ENCODE data around the gene FOXM1. TPM values are rescaled to one million over a fixed set of nuclear protein-coding genes. Genes with fewer than 3 reads are reported as not detected.

Gene FOXM1
- total and polyA plus RNA-seq, 10 of the 15 experiments (the other 5 are each of a cell fraction or from before 2014, with no cell fraction given), result 15.1 to 63.2 (median 34.2) TPM

DNA sequence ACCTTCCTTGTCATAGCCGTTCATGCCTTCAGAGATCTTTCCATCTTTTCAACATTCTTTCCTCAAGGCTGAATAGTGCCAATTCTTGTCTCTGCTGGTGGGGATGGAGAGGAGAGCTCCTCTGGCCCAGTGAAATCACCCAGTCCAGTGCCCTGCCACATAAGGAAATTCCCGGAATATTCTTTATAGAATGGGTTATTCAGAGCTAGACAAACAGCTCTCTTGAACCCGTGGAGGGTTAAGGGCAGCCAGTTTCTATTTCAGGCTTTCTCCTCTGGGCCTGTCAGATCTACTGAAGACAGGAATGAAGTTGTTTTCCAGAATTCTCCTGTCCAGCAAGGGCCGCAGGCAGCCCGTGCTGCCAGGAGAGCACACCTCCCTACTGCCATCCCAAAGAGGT lies 34.0 kb downstream of the FOXM1 start:
- Histone ChIP-seq H3K4me3 (no peak overlapping the region), H2AFZ (ENCODE audit: control insufficient read depth, low read depth, low read length) (no peak overlapping the region), H3K36me3 (ENCODE audit: control insufficient read depth in 2 of 2, insufficient read depth in 2 of 2, low read length in 1 of 2) (no peaks in the 10 kb centered on the region; a peak in 1 of 4 replicates), H3K27ac (ENCODE audit: control insufficient read depth, insufficient read depth) (no peak overlapping the region), H3K9ac (ENCODE audit: control insufficient read depth, insufficient read depth, low read length) (no peak overlapping the region), H3K79me2 (ENCODE audit: control insufficient read depth, insufficient read depth, low read length) (no peaks in the 10 kb centered on the region), H3K9me3 (replicated peaks; ENCODE audit: control insufficient read depth, insufficient read depth, low read length) (no peaks in the 10 kb centered on the region), H3K4me1 (ENCODE audit: control insufficient read depth, insufficient read depth, low read length) (no peaks in the 10 kb centered on the region), H3K4me2 (ENCODE audit: control insufficient read depth, insufficient read depth) (no peak overlapping the region), H4K20me1 (ENCODE audit: control insufficient read depth, insufficient read depth) (no peaks in the 10 kb centered on the region), H3K27me3 (replicated peaks in 1 of 2; ENCODE audit: control insufficient read depth in 2 of 2, insufficient read depth in 2 of 2, low read length in 1 of 2) (no peaks in the 10 kb centered on the region)
- SMC1A ChIA-PET (ENCODE audit: uncharacterized antibody, unreplicated experiment), result no interaction called here
- no peak for DNase-seq (ENCODE audit: low read depth, low spot score)
- WGBS (ENCODE audit: insufficient coverage, insufficient replicate concordance, low lambda C conversion rate, missing lambda C conversion rate), result 98% methylated on average over 5 of the region's 5 CpGs
- RAD21 ChIA-PET (ENCODE audit: unreplicated experiment), result no interaction called here
- POLR2A ChIA-PET, result no interaction called here
- FAIRE-seq, result no peak
- BruUV-seq (replicated peaks), result no TSS peak
- intact Hi-C loops (cut with micrococcal nuclease; ENCODE audit: unreplicated experiment), result no loop called here
- CTCF ChIA-PET, result no interaction called here
- in situ Hi-C loops (cut with MboI), result no loop called here
- ATAC-seq, result no peak
- TF ChIP-seq MTA3 (IDR thresholded peaks at IDR 0.05; ENCODE audit: borderline replicate concordance, low read length) (no peak), NBN (IDR thresholded peaks at IDR 0.05) (no peak), BHLHE40 (IDR thresholded peaks at IDR 0.05; ENCODE audit: borderline replicate concordance in 1 of 2, low read depth in 2 of 2, low read length in 1 of 2) (no peak), BACH1 (IDR thresholded peaks at IDR 0.05; ENCODE audit: borderline replicate concordance) (no peak), WRNIP1 (IDR thresholded peaks at IDR 0.05; ENCODE audit: borderline replicate concordance, low read depth, low read length) (no peak), IKZF1 (conservative IDR thresholded peaks at IDR 0.05) (no peak), SPI1 (IDR thresholded peaks at IDR 0.05; ENCODE audit: borderline replicate concordance, insufficient read depth, low read depth, low read length) (no peak), CHD4 (IDR thresholded peaks at IDR 0.05) (no peak), SMAD5 (IDR thresholded peaks at IDR 0.05; ENCODE audit: low read depth) (no peak), TAF1 (IDR thresholded peaks at IDR 0.05; ENCODE audit: borderline replicate concordance, low read depth, low read length) (no peak)
- TF ChIP-seq, protein P1, sequence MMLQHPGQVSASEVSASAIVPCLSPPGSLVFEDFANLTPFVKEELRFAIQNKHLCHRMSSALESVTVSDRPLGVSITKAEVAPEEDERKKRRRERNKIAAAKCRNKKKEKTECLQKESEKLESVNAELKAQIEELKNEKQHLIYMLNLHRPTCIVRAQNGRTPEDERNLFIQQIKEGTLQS (IDR thresholded peaks at IDR 0.05; ENCODE audit: borderline replicate concordance, extremely low read depth, low read depth, low read length), result no peak
- TF ChIP-seq, protein P2, sequence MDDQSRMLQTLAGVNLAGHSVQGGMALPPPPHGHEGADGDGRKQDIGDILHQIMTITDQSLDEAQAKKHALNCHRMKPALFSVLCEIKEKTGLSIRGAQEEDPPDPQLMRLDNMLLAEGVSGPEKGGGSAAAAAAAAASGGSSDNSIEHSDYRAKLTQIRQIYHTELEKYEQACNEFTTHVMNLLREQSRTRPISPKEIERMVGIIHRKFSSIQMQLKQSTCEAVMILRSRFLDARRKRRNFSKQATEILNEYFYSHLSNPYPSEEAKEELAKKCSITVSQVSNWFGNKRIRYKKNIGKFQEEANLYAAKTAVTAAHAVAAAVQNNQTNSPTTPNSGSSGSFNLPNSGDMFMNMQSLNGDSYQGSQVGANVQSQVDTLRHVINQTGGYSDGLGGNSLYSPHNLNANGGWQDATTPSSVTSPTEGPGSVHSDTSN (IDR thresholded peaks at IDR 0.05; ENCODE audit: insufficient replicate concordance, low read depth, low read length), result no peak
- TF ChIP-seq, protein P3, sequence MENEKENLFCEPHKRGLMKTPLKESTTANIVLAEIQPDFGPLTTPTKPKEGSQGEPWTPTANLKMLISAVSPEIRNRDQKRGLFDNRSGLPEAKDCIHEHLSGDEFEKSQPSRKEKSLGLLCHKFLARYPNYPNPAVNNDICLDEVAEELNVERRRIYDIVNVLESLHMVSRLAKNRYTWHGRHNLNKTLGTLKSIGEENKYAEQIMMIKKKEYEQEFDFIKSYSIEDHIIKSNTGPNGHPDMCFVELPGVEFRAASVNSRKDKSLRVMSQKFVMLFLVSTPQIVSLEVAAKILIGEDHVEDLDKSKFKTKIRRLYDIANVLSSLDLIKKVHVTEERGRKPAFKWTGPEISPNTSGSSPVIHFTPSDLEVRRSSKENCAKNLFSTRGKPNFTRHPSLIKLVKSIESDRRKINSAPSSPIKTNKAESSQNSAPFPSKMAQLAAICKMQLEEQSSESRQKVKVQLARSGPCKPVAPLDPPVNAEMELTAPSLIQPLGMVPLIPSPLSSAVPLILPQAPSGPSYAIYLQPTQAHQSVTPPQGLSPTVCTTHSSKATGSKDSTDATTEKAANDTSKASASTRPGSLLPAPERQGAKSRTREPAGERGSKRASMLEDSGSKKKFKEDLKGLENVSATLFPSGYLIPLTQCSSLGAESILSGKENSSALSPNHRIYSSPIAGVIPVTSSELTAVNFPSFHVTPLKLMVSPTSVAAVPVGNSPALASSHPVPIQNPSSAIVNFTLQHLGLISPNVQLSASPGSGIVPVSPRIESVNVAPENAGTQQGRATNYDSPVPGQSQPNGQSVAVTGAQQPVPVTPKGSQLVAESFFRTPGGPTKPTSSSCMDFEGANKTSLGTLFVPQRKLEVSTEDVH (IDR thresholded peaks at IDR 0.05; ENCODE audit: low read depth, partially characterized antibody), result no peak
- TF ChIP-seq, protein P4, sequence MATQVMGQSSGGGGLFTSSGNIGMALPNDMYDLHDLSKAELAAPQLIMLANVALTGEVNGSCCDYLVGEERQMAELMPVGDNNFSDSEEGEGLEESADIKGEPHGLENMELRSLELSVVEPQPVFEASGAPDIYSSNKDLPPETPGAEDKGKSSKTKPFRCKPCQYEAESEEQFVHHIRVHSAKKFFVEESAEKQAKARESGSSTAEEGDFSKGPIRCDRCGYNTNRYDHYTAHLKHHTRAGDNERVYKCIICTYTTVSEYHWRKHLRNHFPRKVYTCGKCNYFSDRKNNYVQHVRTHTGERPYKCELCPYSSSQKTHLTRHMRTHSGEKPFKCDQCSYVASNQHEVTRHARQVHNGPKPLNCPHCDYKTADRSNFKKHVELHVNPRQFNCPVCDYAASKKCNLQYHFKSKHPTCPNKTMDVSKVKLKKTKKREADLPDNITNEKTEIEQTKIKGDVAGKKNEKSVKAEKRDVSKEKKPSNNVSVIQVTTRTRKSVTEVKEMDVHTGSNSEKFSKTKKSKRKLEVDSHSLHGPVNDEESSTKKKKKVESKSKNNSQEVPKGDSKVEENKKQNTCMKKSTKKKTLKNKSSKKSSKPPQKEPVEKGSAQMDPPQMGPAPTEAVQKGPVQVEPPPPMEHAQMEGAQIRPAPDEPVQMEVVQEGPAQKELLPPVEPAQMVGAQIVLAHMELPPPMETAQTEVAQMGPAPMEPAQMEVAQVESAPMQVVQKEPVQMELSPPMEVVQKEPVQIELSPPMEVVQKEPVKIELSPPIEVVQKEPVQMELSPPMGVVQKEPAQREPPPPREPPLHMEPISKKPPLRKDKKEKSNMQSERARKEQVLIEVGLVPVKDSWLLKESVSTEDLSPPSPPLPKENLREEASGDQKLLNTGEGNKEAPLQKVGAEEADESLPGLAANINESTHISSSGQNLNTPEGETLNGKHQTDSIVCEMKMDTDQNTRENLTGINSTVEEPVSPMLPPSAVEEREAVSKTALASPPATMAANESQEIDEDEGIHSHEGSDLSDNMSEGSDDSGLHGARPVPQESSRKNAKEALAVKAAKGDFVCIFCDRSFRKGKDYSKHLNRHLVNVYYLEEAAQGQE (IDR thresholded peaks at IDR 0.05; ENCODE audit: low read depth, low read length), result no peak
- TF ChIP-seq, protein P5, sequence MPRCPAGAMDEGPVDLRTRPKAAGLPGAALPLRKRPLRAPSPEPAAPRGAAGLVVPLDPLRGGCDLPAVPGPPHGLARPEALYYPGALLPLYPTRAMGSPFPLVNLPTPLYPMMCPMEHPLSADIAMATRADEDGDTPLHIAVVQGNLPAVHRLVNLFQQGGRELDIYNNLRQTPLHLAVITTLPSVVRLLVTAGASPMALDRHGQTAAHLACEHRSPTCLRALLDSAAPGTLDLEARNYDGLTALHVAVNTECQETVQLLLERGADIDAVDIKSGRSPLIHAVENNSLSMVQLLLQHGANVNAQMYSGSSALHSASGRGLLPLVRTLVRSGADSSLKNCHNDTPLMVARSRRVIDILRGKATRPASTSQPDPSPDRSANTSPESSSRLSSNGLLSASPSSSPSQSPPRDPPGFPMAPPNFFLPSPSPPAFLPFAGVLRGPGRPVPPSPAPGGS (IDR thresholded peaks at IDR 0.05; ENCODE audit: borderline replicate concordance, insufficient read depth, low read depth, low read length, poor library complexity, severe bottlenecking), result no peak

All from GM12878 (cell line).